ENCODE results near the gene CLEC4M.

CLEC4M gene

GRCh38 chr19:7762719-7763293, at the start of gene CLEC4M:
Gene CLEC4M (plus strand): TSS chr19:7763243. CDS start chr19:7763267, 24 bp downstream.
- DNase-seq (ENCODE audit: low read depth, low spot score) = no peak

- no peak for DNase-seq (ENCODE audit: low read depth, low spot score)
Measured at GRCh38 chr19:7715671-7716070, 47.4 kb upstream of the CLEC4M start.

GRCh38 chr19:7716762-7717161, 46.3 kb upstream of the CLEC4M start:
- no peak for DNase-seq (ENCODE audit: low read depth, low spot score)

GRCh38 chr19:7718668-7719067, 44.4 kb upstream of the CLEC4M start:
- DNase-seq (ENCODE audit: low read depth, low spot score) = no peak

GRCh38 chr19:7720351-7720750, 42.7 kb upstream of the CLEC4M start:
- no peak for DNase-seq (ENCODE audit: low read depth, low spot score)

- DNase-seq (ENCODE audit: low read depth, low spot score) = no peak
Measured at GRCh38 chr19:7722231-7722651, 40.8 kb upstream of the CLEC4M start.

- no peak for DNase-seq (ENCODE audit: low read depth, low spot score)
Measured at GRCh38 chr19:7725791-7726190, 37.3 kb upstream of the CLEC4M start.

- no peak for DNase-seq (ENCODE audit: low read depth, low spot score)
Measured at GRCh38 chr19:7729211-7729610, 33.8 kb upstream of the CLEC4M start.

GRCh38 chr19:7729831-7730285, 33.2 kb upstream of the CLEC4M start:
- DNase-seq (ENCODE audit: low read depth, low spot score) = no peak

- no peak for DNase-seq (ENCODE audit: low read depth, low spot score)
Measured at GRCh38 chr19:7730286-7731217, 32.5 kb upstream of the CLEC4M start.

GRCh38 chr19:7731218-7731595, 31.8 kb upstream of the CLEC4M start:
- DNase-seq (ENCODE audit: low read depth, low spot score) = no peak

- DNase-seq (ENCODE audit: low read depth, low spot score) = no peak
Measured at GRCh38 chr19:7731615-7732014, 31.4 kb upstream of the CLEC4M start.

GRCh38 chr19:7732045-7732444, 31.0 kb upstream of the CLEC4M start, which contains the start of gene CLEC4G:
Gene CLEC4G (minus strand): TSS chr19:7732110. CDS start chr19:7732102, 8 bp downstream.
- no peak for DNase-seq (ENCODE audit: low read depth, low spot score)

- no peak for DNase-seq (ENCODE audit: low read depth, low spot score)
Measured at GRCh38 chr19:7733376-7733775, 29.7 kb upstream of the CLEC4M start.

- DNase-seq (ENCODE audit: low read depth, low spot score) = no peak
Measured at GRCh38 chr19:7734220-7735203, 28.5 kb upstream of the CLEC4M start.

GRCh38 chr19:7736148-7736547, 26.9 kb upstream of the CLEC4M start:
- no peak for DNase-seq (ENCODE audit: low read depth, low spot score)

GRCh38 chr19:7737215-7737614, 25.8 kb upstream of the CLEC4M start:
- no peak for DNase-seq (ENCODE audit: low read depth, low spot score)

- no peak for DNase-seq (ENCODE audit: low read depth, low spot score)
Measured at GRCh38 chr19:7738023-7738422, 25.0 kb upstream of the CLEC4M start.

- DNase-seq (ENCODE audit: low read depth, low spot score) = no peak
Measured at GRCh38 chr19:7739211-7739755, 23.8 kb upstream of the CLEC4M start.

GRCh38 chr19:7739801-7740681, 23.0 kb upstream of the CLEC4M start:
- no peak for DNase-seq (ENCODE audit: low read depth, low spot score)

Data from activated CD4-positive, CD25-positive, alpha-beta regulatory T cell treated with anti-CD3 and anti-CD28 coated beads, Interleukin-2, amount 50 U/mL, for 16 hours (primary cell).